HG03135 (cell line): ENCODE data around the gene INSC.

Experiments used
- ATAC-seq: cut with Tn5 transposase; IDR thresholded peaks from one replicate; pipeline ENCODE4 v1.9.1; 2021; ENCODE audit warnings: mild to moderate bottlenecking, moderate library complexity; ENCODE audit not compliant: unreplicated experiment

INSC gene

GRCh38 chr11:15212876-15213275, 98.2 kb downstream of the INSC start:
- no peak for ATAC-seq

- ATAC-seq: no peak
These were observed 98.9 kb downstream of the INSC start for GRCh38 chr11:15213471-15214231.

GRCh38 chr11:15215005-15215404, 100.3 kb downstream of the INSC start:
- ATAC-seq: no peak

GRCh38 chr11:15216678-15217077, 102.0 kb downstream of the INSC start:
- ATAC-seq: peak; percentile 59

GRCh38 chr11:15217416-15217815, 102.7 kb downstream of the INSC start:
- ATAC-seq: no peak

- ATAC-seq: no peak
These were observed 108.1 kb downstream of the INSC start for GRCh38 chr11:15222777-15223176.

GRCh38 chr11:15223318-15223717, 108.6 kb downstream of the INSC start:
- no peak for ATAC-seq

- ATAC-seq: no peak
These were observed 109.7 kb downstream of the INSC start for GRCh38 chr11:15224466-15224865.

- no peak for ATAC-seq
These were observed 112.3 kb downstream of the INSC start for GRCh38 chr11:15227011-15227410.

- no peak for ATAC-seq
These were observed 113.7 kb downstream of the INSC start for GRCh38 chr11:15228331-15228849.

- no peak for ATAC-seq
These were observed 114.3 kb downstream of the INSC start for GRCh38 chr11:15229069-15229468.

- ATAC-seq: no peak
These were observed 117.8 kb downstream of the INSC start for GRCh38 chr11:15232496-15232895.

- no peak for ATAC-seq
These were observed 118.8 kb downstream of the INSC start for GRCh38 chr11:15233371-15234165.

- ATAC-seq: no peak
These were observed 120.1 kb downstream of the INSC start for GRCh38 chr11:15234796-15235195.

GRCh38 chr11:15236559-15236958, 121.8 kb downstream of the INSC start:
- no peak for ATAC-seq

- ATAC-seq: no peak
These were observed 124.1 kb downstream of the INSC start for GRCh38 chr11:15238856-15239255.

GRCh38 chr11:15248749-15249148, 134.0 kb downstream of the INSC start:
- no peak for ATAC-seq

- no peak for ATAC-seq
These were observed 143.9 kb downstream of the INSC start for GRCh38 chr11:15258433-15259165.

- ATAC-seq: no peak
These were observed 152.3 kb downstream of the INSC start for GRCh38 chr11:15266999-15267398.

- no peak for ATAC-seq
These were observed 153.9 kb downstream of the INSC start for GRCh38 chr11:15268598-15268997.

- ATAC-seq: no peak
These were observed 160.4 kb downstream of the INSC start for GRCh38 chr11:15275141-15275540.
